ENCODE data around the gene GASK1A.

GRCh38 chr3:43055806-43056770, 77.0 kb downstream of the GASK1A start:
- no peak for TF ChIP-seq CTCF (IDR thresholded peaks at IDR 0.05)
- no peak for TF ChIP-seq POLR2A (IDR thresholded peaks at IDR 0.05)
